Adipocyte (in vitro differentiated cells): ENCODE data around the gene DGKD.
A peak's percentile ranks its signal among the peaks of the same experiment; 100 is the strongest.

ENCODE experiments used
- DNase-seq: peaks from one replicate; pipeline ENCODE4 v3.0.0-alpha.2; 2015; ENCODE audit warnings: low read depth
- H3K27me3 ChIP-seq: replicated peaks from 2 replicates; pipeline ENCODE4 v1.7.0; 2013; ENCODE audit warnings: mild to moderate bottlenecking, low read length, moderate library complexity; ENCODE audit not compliant: control insufficient read depth, insufficient read depth
- H3K36me3 ChIP-seq: 2 replicates; pipeline ENCODE4 v1.7.0; 2013; ENCODE audit warnings: low read length, mild to moderate bottlenecking, moderate library complexity; ENCODE audit not compliant: control insufficient read depth, insufficient read depth, severe bottlenecking
- H3K4me1 ChIP-seq: 2 replicates; pipeline ENCODE4 v1.7.0; 2013; ENCODE audit warnings: mild to moderate bottlenecking, low read length, moderate library complexity; ENCODE audit not compliant: control insufficient read depth, insufficient read depth
- H3K4me3 ChIP-seq: 2 replicates; pipeline ENCODE4 v1.7.0; 2013; ENCODE audit warnings: mild to moderate bottlenecking, low read length, moderate library complexity
- H3K9ac ChIP-seq: 2 replicates; pipeline ENCODE4 v1.7.0; 2013; ENCODE audit warnings: mild to moderate bottlenecking, low read length, moderate library complexity
- H3K9me3 ChIP-seq: 2 replicates; pipeline ENCODE4 v1.7.0; 2013; ENCODE audit warnings: mild to moderate bottlenecking, low read length, moderate library complexity; ENCODE audit not compliant: control insufficient read depth

DGKD gene

DNA sequence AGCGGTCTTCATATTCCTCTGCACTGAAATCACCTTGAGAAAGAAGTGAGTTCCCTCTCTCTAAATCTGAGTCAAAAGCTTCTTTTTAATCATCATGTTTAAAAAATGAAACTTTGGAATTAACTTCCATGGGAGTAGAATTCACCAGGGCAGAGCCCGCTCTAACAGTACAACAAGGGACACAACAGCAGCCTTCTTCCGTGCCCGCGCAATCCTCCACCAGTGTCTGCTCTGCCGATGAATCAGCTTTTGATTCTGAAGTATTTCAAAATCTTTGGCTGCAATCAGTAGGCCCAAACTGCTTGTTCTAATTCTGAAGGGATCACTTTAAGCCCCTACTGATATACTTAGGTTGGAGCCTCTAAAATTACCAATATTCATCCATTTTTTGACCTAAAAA lies 135.4 kb downstream of the DGKD start:
- no peaks in the 10 kb centered on the region for H3K27me3 ChIP-seq
- H3K4me1 ChIP-seq: peaks cover 39% of the 10 kb centered on the region
- no peaks in the 10 kb centered on the region for H3K9me3 ChIP-seq
- H3K4me3 ChIP-seq: no peak overlapping the region
- peak; percentile 55 for DNase-seq
- peaks cover 69% of the 10 kb centered on the region for H3K36me3 ChIP-seq
- H3K9ac ChIP-seq: no peak overlapping the region

DNA sequence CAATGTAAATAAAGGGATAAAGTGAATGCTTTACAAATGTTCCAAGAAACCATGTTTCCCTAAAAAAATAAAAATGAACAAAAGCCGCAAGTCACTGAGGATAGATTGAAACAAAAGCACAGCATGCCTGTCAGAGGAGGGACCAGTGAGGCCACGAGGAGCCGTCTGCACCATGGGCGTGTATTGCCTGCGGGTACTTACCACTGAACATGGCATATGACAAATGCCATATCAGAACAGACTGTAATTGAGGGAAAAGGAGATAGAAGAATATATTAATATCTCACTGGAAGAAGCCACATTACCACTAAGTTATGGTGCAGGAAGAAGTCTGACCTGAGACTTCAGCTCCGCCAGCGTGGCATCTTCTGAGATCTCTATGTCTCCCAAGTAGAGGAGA lies 136.5 kb downstream of the DGKD start:
- no peak for DNase-seq
- Histone ChIP-seq H3K36me3 (peaks cover 66% of the 10 kb centered on the region), H3K4me1 (peaks cover 39% of the 10 kb centered on the region), H3K4me3 (no peak overlapping the region), H3K9me3 (no peaks in the 10 kb centered on the region), H3K27me3 (no peaks in the 10 kb centered on the region), H3K9ac (no peak overlapping the region)

DNA sequence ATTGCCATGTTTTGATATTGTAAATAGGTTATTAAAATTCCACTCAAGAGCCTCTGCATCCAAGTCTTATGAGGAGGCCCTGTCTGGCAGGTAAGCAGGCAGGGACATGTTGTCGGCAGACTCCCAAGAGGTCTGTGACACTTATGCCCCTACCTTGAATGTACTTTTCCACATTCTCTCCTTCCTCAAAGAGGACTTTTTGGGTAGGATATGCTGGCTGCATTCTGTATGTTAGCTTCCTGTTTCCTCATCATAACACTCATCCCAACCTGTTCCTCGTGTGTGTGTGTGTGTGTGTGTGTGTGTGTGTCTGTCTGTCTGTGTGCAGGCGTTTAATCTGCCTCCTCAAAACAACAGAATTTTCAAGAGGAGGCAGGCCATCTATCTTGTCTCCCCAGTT lies 137.0 kb downstream of the DGKD start:
- no peak for DNase-seq

DNA sequence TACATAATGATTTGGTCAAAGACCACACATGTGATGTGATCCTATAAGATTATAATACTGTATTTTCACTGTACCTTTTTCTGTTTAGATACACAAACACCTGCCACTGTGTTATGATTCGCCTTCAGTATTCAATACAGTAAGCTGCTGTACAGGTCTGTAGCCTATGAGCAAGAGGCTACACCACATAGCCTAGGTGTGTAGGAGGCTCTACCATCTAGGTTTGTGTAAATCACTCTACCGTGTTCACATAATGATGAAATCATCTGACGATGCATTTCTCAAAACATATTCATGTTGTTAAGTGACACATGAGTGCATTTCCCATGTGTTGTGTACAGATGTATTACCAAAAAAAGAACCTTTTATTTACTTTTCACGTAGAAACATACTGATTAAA lies 137.8 kb downstream of the DGKD start:
- peaks cover 76% of the 10 kb centered on the region for H3K36me3 ChIP-seq
- no peaks in the 10 kb centered on the region for H3K9me3 ChIP-seq
- H3K9ac ChIP-seq: no peak overlapping the region
- H3K4me1 ChIP-seq: peaks cover 29% of the 10 kb centered on the region
- no peaks in the 10 kb centered on the region for H3K27me3 ChIP-seq
- no peak for DNase-seq
- no peak overlapping the region for H3K4me3 ChIP-seq

More for the DNA sequence above, 137.0 kb downstream of the DGKD start:
- H3K27me3 ChIP-seq: no peaks in the 10 kb centered on the region
- peaks cover 68% of the 10 kb centered on the region for H3K36me3 ChIP-seq
- no peaks in the 10 kb centered on the region for H3K9me3 ChIP-seq
- no peak overlapping the region for H3K9ac ChIP-seq
- peaks cover 36% of the 10 kb centered on the region for H3K4me1 ChIP-seq
- no peak overlapping the region for H3K4me3 ChIP-seq

DNA sequence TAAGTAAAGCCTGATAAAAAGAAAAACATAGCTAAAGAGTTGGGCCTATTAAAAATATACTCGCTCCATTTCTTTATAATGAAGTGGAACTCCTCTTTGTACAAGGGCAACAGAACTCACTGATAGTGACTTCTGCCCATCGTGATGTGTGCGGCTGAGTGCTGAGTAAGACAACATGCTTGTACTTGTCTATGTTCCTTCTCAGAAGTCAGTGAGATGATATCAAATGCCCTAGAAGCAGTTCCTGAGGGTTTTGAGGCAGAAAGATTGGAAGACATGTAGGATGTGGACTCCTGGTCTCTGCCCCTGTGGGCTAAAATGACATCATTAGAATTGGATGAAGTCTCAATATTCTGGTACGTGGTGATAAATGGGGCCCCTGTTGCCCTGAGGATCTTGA lies 138.5 kb downstream of the DGKD start:
- peaks cover 78% of the 10 kb centered on the region for H3K36me3 ChIP-seq
- no peak overlapping the region for H3K4me3 ChIP-seq
- H3K27me3 ChIP-seq: no peaks in the 10 kb centered on the region
- no peak overlapping the region for H3K9ac ChIP-seq
- no peaks in the 10 kb centered on the region for H3K9me3 ChIP-seq
- H3K4me1 ChIP-seq: peaks cover 24% of the 10 kb centered on the region
- no peak for DNase-seq

DNA sequence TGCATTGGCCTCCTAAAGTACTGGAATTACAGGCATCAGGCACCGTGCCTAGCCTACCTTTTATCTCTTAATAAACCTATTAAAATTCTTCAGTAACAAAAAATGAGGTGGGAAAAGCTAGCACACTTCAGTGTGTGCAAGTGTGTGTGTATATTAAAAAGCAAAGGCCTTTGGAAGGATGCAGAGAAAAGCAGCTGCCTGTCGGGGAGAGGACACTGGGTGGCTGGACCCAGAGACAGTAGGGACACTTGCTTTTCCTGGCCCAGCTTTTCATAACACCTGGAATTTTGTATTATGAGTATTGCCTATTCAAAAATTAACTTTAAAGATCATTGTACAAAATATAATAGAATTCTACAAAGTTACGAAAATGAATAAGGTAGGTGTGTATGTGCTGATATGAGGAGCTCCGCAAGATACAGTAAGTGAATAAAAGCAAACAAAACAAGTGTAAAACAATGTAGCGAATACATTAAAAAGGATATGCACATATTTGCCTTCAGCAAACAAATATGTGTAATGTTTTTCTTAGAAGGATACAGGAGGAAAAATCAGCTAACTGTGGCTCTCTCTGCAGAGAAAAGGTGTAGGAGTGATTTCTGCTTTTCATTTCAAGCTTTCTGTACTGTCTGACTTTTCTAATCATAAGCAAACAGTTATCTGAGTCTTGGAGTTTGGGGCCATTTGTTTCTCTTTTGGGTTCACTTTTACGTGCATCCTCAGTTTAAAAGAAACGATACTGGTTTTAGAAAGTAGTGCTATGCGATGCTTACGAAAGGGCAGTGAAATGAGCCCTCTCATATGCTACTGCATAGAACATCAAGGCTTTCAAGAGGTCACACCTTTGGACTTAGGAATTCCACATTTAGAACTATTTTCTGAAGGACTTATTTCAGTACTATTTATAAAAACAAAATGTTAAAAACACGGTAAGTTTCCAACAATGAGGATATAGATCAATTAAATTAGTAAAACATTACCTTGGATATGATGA lies 141.5 kb downstream of the DGKD start:
- peaks cover 87% of the 10 kb centered on the region for H3K36me3 ChIP-seq
- H3K9me3 ChIP-seq: no peaks in the 10 kb centered on the region
- H3K9ac ChIP-seq: no peak overlapping the region
- H3K4me1 ChIP-seq: no peaks in the 10 kb centered on the region
- DNase-seq: no peak
- no peak overlapping the region for H3K4me3 ChIP-seq
- no peaks in the 10 kb centered on the region for H3K27me3 ChIP-seq

DNA sequence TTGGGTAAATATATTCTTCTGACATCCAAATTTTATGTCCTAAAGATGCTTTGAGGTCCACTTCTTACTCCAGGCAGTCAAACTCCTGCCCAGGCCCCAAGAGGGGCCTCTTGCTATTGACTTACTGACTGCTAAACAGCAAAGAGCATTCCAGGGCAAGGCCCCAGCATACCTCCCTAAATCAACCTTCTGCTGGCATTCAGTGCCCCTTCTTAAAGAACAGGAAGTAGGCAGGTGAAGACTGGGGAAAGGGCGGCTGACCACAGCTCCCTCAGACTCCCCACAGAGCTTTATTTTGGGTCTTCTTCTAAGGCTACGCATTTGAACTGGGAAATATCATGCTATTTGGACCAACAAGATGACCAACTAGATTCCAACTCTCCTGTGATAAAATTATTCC lies 143.4 kb downstream of the DGKD start:
- Histone ChIP-seq H3K9me3 (peaks cover 3% of the 10 kb centered on the region), H3K27me3 (no peaks in the 10 kb centered on the region), H3K9ac (no peak overlapping the region), H3K4me3 (no peak overlapping the region), H3K4me1 (no peaks in the 10 kb centered on the region), H3K36me3 (peaks cover 83% of the 10 kb centered on the region)
- no peak for DNase-seq

DNA sequence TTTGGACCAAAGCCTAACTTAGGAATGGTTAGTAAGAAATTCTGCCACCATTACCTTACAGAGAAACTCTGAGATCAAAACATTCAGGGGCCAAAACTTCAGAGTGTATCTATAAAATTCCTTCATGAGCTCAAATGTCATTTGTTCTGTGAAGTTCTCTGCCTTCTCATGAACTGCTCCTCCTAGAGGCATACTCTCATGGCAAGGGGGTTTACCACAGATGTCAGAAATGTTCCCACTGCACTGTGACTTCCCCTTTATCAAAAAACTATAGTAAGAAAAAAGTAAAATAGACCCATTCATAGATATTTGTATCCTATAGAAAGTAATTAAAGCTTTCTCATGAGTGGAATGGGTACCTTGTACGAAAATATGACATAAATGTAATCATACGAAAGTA lies 143.8 kb downstream of the DGKD start:
- no peaks in the 10 kb centered on the region for H3K4me1 ChIP-seq
- DNase-seq: no peak
- H3K36me3 ChIP-seq: peaks cover 83% of the 10 kb centered on the region
- no peaks in the 10 kb centered on the region for H3K27me3 ChIP-seq
- no peak overlapping the region for H3K4me3 ChIP-seq
- H3K9me3 ChIP-seq: peaks cover 8% of the 10 kb centered on the region
- H3K9ac ChIP-seq: no peak overlapping the region

DNA sequence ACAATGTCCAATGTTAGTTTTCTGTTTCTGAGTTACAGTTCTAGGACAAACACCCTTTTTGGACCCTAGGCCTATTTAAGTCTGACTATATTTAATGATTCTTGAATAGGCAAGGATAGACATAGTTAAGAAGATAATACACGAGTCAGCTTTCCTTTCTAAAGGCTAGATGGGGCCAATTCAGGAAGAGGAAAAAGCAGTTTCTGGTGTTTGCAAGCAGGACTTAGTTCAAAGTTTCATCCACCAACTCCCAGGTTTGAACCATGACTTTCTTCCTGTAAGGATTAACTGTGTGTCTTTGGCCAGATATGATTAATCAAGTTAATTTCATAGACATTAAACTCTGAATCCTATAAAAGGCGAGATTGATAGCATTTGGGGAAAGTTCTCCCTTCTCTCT lies 145.6 kb downstream of the DGKD start:
- Histone ChIP-seq H3K4me3 (no peak overlapping the region), H3K27me3 (no peaks in the 10 kb centered on the region), H3K9me3 (peaks cover 20% of the 10 kb centered on the region), H3K36me3 (peaks cover 88% of the 10 kb centered on the region), H3K9ac (no peak overlapping the region), H3K4me1 (no peaks in the 10 kb centered on the region)
- no peak for DNase-seq

DNA sequence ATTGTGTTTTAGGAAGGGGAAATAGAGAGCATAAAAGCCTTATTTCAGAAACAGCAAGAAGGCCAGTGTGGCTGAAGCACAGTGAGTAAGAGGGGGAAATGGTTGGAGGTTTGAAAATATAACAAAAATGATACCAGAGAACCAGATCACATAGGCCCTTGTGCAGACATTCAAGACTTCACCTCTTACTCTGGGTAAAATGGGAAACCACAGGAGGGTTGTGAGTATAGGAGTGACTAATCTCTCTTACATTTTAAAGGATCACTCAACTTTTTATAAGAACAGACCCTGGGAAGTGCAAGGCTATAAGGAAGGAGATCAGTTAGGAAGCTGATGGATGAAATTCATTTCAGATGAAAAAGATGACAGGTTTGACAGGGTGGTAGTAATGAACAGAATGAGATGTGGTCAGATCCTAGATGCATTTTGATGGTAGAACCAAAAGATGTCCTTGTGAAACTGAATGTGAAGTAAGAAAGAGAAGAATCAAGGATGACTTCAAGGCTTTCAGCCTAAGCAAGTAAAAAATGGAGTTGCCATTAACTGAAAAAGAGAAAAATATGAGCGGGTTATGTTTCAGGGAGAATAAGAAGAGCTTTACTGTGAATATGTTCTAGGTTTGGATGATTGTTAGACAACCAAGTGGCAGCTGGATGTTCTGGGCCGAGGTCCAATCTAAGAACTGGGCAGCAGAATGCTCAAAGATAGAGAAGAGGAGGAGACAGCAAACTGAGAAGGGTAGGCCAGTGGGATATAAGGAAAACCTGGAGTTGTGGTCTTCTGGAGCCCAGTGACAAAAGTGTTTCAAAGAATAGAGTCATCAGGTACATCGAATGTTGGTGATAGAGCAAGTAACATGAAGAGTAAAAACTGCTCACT lies 147.1 kb downstream of the DGKD start:
- H3K36me3 ChIP-seq: peaks cover 81% of the 10 kb centered on the region
- peak; percentile 12 for DNase-seq
- H3K27me3 ChIP-seq: no peaks in the 10 kb centered on the region
- H3K4me1 ChIP-seq: no peaks in the 10 kb centered on the region
- H3K9ac ChIP-seq: no peak overlapping the region
- H3K9me3 ChIP-seq: peaks cover 25% of the 10 kb centered on the region
- no peak overlapping the region for H3K4me3 ChIP-seq

DNA sequence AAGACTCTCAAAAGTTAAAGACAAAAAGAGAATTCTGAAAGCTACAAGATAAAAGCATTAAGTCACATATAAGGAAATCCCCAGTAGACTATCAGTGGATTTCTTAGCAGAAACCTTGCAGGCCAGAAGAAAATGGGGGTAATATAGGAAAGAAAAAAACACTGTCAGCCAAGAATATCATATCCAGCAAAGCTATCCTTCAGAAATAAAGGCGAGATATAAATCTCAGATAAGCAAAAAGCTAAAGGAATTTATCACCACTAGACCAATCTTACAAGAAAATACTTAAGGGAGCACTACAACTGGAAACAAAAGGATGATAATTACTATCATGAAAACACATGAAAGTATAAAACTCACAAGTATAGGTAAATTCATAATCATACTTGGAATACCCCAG lies 149.2 kb downstream of the DGKD start:
- Histone ChIP-seq H3K4me1 (no peaks in the 10 kb centered on the region), H3K9me3 (peaks cover 25% of the 10 kb centered on the region), H3K36me3 (peaks cover 73% of the 10 kb centered on the region), H3K9ac (no peak overlapping the region), H3K4me3 (no peak overlapping the region), H3K27me3 (no peaks in the 10 kb centered on the region)
- no peak for DNase-seq
